D341Med (cell line): Measurements from ENCODE around the gene HLA-DOB.
"Not testable (repeated sequence)": the region's sequence is repeated elsewhere in the genome, so short reads cannot be mapped to it uniquely, and the experiment has no call there.

Experiments used
- DNase-seq: peaks from one replicate; pipeline ENCODE4 v3.0.0; 2012; ENCODE audit warnings: low spot score

The HLA-DOB gene

GRCh38 chr6:32807020-32807580, 9.7 kb downstream of the HLA-DOB start:
- no peak for DNase-seq

- DNase-seq = not testable (repeated sequence)
Observed at GRCh38 chr6:32805404-32805803, 11.4 kb downstream of the HLA-DOB start.

- DNase-seq = no peak
Observed at GRCh38 chr6:32803416-32803815, 13.4 kb downstream of the HLA-DOB start.

GRCh38 chr6:32799740-32800139, 17.1 kb downstream of the HLA-DOB start:
- DNase-seq = no peak

GRCh38 chr6:32799168-32799567, 17.6 kb downstream of the HLA-DOB start:
- no peak for DNase-seq

- peak; percentile 70 for DNase-seq
Observed at GRCh38 chr6:32796848-32797776, 19.7 kb downstream of the HLA-DOB start.

- DNase-seq = no peak
Observed at GRCh38 chr6:32794510-32794909, 22.3 kb downstream of the HLA-DOB start.

- DNase-seq = no peak
Observed at GRCh38 chr6:32792901-32793435, 23.8 kb downstream of the HLA-DOB start.

GRCh38 chr6:32790306-32790705, 26.5 kb downstream of the HLA-DOB start:
- DNase-seq = no peak

- DNase-seq = peak; percentile 66
Observed at GRCh38 chr6:32785781-32786533, 30.8 kb downstream of the HLA-DOB start.

- DNase-seq = not testable (repeated sequence)
Observed at GRCh38 chr6:32782923-32783322, 33.9 kb downstream of the HLA-DOB start.

- DNase-seq = no peak
Observed at GRCh38 chr6:32779036-32779435, 37.8 kb downstream of the HLA-DOB start.

- no peak for DNase-seq
Observed at GRCh38 chr6:32775071-32775470, 41.7 kb downstream of the HLA-DOB start.

- DNase-seq = no peak
Observed at GRCh38 chr6:32774426-32774825, 42.4 kb downstream of the HLA-DOB start.

- DNase-seq = no peak
Observed at GRCh38 chr6:32772656-32773055, 44.1 kb downstream of the HLA-DOB start.

GRCh38 chr6:32764048-32764447, 52.8 kb downstream of the HLA-DOB start:
- DNase-seq = no peak

GRCh38 chr6:32763421-32763820, 53.4 kb downstream of the HLA-DOB start, which contains the start of gene HLA-DQB2:
TSS of gene HLA-DQB2 (minus strand) at chr6:32763532. CDS start at chr6:32763470, 62 bp downstream.
- no peak for DNase-seq
